H1 (cell line): ENCODE results near the gene BABAM2. TPM values are rescaled to one million over a fixed set of nuclear protein-coding genes. Genes with fewer than 3 reads are reported as not detected.

Experiments used
- RBBP5 ChIP-seq: IDR thresholded peaks from 2 replicates; pipeline ENCODE4 v1.7.1; 2012; ENCODE audit warnings: low read depth, mild to moderate bottlenecking, inconsistent platforms, low read length, moderate library complexity, borderline replicate concordance
- RNF2 ChIP-seq: fragments of 200-900, 300-1000 bp; sonication (generic); IDR thresholded peaks from 2 replicates; pipeline ENCODE4 v1.7.1; 2016; ENCODE audit warnings: borderline replicate concordance, low read depth, mild to moderate bottlenecking, antibody characterized with exemption, low read length; ENCODE audit not compliant: poor library complexity, severe bottlenecking; ENCODE audit errors: missing control alignments
- polyA plus RNA-seq, 7 experiments: library from polyadenylated mRNA; depleted of rRNA in 3 of 7; stranded (reverse) in 5 of 7; unstranded in 2 of 7; fragments of >200 nt in 5 of 7; fragments of 200-250 nt in 2 of 7; gene quantifications; 1 replicate in 5 of 7; 2 replicates in 1 of 7; 4 replicates in 1 of 7; pipeline versions ENCODE4 v1.2.1 to v1.2.3, GENCODE V29; 2011 to 2013; ENCODE audit warnings: missing spikeins in 2 of 7, mixed read lengths in 2 of 7
- total RNA-seq: library from RNA; stranded (reverse); fragmentation: NEBNext Ultra II Directional; extraction: Animal tissue kit (Norgen Biotek cat#: 25700); gene quantifications from 2 replicates; pipeline ENCODE4 v1.2.1, GENCODE V29; 2021

The BABAM2 gene
- total and polyA plus RNA-seq, 2 of the 8 experiments (the other 6 are each of a cell fraction or from before 2014, with no cell fraction given), result 15.8 to 20.9 TPM

- TF ChIP-seq RNF2 (no peak), RBBP5 (no peak)
- TF ChIP-seq, all 59 proteins: peak for 0
Observed at GRCh38 chr2:27909901-27910300, 19.4 kb downstream of the BABAM2 start (continued).
